ENCODE data around the gene ZNF467.

DNA sequence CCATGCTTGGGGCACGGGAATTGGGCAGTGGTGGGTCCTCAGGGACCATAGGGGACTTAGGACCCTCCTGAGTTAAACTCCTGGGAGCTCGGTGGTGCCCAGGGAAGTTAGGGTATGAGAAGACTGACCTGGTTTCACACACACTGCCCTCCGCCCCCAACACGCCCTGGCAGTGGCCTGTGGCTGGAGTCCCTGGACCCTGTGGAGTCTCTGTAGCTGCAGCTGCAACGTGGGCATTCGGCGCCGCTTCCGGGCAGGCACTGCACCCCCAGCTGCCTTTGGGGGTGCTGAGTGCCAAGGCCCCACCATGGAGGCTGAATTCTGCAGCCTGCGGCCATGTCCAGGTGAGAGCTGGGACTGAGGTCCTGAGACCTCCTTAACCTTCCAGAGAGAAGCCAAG lies 34.9 kb upstream of the ZNF467 start:
- TF ChIP-seq CTCF (IDR thresholded peaks at IDR 0.05) (no peak), POLR2A (IDR thresholded peaks at IDR 0.05) (no peak)

Measured in testis (tissue), 2 donors.